HG02884 (cell line): ENCODE results near the gene RAB27B.
A peak's percentile ranks its signal among the peaks of the same experiment; 100 is the strongest.
"Not testable (repeated sequence)": the region's sequence is repeated elsewhere in the genome, so short reads cannot be mapped to it uniquely, and the experiment has no call there.

Source experiments
- ATAC-seq: cut with Tn5 transposase; IDR thresholded peaks from one replicate; pipeline ENCODE4 v1.9.1; 2021; ENCODE audit warnings: mild to moderate bottlenecking, moderate library complexity; ENCODE audit not compliant: unreplicated experiment

The RAB27B gene, protein sequence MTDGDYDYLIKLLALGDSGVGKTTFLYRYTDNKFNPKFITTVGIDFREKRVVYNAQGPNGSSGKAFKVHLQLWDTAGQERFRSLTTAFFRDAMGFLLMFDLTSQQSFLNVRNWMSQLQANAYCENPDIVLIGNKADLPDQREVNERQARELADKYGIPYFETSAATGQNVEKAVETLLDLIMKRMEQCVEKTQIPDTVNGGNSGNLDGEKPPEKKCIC

DNA sequence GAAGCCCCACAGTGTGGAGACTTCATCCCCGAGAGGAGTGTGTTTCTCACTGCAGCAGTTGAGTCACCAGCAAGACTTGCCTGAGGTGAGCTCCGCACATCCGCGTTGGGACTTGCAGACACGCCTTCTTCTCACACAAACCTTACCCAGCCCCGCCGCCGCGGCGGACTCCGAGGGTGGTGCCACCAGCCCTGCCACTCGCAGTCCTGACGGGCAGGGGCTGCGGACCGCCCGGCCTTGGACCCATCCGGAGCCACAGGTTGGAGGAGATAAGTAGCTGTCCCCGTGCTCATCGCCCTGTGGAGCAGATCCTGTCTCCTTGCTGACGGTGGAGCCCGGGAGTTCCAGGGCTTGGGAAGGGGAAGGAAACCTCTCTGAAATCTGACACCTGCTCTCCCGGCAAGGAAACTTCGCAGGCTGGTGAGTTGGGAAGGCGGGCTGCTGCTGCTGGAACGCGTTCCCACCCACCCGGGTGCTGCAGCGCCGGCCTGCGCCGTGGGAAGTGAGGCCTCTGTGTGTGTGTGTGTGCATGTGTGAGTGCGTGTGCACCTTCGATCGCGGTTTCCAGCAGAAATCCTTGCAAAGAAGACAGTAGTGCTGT lies at the start of gene RAB27B:
Gene RAB27B (plus strand): TSS at position 197 of the 601 bp plus-strand sequence. CDS start 49,109 bp downstream, outside the sequence.
- peak; percentile 67 for ATAC-seq

DNA sequence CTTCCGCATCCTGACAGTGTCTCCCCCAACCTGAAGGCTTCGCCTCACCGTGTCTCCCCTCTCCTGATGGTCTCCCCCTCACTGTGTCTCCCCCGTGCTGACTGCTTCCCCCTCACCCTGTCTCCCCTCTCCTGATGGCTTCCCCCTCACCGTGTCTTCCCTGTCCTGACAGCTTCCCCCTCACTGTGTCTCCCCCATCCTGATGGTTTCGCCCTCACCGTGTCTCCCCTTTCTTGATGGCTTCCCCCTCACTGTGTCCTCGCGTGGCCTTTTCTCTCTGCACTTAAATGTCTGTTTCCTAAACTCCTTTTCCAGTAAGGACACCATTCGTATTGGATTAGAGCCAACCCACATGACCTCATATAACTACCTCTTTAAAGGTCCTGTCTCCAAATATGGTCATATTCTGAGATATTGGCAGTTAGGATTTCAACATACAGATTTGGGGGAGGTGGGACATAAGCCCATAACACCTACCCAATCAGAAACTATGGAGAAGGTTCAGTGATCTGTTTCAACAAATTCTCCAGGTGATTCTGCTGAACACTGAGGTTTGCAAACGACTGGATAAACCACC lies 47.9 kb upstream of the RAB27B start:
- no peak for ATAC-seq

DNA sequence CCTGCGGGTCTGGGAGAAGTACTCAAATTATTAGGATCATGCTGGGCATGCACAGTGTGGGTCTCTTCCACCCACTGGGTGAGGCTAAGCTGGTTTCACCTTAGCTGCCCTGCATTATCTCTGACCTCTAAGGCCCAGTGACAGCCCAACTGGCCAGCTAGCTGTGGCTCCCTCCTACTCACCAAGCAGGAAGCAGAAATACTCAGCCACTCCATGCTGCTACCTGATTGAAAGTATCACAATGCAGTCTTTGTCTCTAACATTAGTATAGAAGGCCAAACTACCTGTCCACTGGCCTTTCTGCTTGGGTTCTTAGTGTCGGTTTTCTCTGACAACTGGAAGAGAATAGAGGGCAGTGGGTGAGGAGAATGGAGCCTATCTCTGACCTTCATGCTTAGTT lies 47.3 kb upstream of the RAB27B start:
- ATAC-seq, result no peak

DNA sequence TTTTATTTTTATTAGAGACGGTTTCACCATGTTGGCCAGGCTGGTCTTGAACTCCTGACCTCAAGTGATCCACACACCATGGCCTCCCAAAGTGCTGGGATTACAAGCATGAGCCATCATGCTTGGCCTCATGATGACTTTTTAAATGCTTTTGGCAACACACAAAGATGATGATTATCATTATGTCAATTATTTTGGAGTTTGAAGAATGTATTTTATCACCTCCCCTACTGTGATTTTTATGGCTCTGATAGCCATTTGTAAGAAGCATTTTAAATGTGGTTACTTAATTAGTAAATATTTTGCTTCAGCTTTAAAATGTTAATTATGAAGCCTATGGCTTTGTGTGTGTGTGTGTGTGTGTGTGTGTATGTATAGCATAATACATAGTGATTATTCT lies 45.1 kb upstream of the RAB27B start:
- no peak for ATAC-seq

DNA sequence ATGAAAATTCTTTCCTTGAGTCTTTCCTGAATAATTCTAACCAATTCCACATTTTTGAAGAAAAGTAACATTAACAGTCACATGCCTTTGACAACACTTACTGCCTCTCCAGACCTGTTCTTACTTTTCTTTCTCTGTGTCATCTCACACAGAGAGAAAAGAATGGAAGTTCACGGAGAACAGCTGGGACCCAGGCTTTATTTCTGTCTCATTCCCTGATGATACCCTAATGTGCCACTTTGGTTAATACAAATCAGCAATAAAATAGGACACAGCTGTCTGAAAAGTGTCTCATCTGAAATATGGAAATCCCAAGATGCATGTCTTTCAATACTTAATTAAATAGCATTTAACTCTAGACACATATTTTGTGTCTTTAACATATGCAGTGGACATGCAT lies 42.1 kb upstream of the RAB27B start:
- ATAC-seq, result no peak

DNA sequence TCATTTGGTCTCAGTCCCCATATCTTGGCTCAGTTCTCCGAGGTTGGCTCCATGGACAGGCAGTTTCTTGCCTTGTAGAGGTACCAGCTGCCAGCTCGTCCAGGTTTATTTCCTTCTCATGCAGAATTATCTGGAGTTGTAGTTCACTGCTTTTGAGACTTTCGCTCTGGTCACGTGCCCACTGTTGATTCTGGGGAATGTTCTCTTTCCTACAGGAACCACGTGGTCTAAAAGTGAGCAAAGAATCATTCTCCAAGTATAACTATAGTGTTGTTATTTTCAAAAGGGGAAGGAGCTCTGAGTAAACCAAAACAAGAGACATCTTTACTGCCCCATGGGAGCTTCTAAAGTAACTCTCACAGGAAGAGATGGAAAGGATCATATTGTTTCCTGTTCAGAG lies 41.2 kb upstream of the RAB27B start:
- ATAC-seq, result no peak

DNA sequence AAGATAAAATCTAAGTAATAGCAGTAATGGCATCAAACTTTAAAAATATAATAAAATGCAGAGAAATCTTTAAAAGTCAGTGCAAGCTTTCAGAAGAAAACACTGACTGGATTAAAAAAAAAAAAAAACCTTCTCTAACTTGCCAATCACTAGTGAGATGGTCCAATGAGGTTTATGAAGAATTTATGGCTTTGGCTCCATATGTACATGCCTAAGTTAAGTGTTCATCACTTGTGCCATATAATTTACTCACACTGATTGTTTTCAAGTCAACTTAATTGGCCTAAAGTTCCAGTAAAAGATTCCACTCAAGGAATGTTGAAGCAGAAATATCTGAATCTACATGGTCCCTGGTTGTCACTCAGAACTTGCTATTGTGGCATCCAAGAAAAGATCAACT lies 40.7 kb upstream of the RAB27B start:
- ATAC-seq, result no peak

DNA sequence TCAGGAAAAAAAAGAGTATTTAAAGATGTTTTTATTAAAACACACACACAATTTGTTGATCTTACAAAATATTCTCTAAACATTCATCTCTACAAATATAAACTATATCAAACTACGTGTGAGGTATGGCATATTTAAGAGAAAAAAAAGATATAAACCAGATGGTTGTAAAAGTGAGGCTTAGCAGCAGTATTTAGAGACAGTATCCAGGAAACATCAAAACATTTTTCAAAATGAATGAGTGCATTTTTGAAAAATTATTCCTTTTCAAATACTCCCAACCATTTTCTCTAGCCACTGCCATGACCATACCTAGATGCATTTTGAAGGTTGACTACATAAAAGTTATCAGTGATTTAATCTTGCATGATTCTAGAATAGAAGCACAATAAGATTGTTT lies 38.2 kb upstream of the RAB27B start:
- ATAC-seq, result no peak

DNA sequence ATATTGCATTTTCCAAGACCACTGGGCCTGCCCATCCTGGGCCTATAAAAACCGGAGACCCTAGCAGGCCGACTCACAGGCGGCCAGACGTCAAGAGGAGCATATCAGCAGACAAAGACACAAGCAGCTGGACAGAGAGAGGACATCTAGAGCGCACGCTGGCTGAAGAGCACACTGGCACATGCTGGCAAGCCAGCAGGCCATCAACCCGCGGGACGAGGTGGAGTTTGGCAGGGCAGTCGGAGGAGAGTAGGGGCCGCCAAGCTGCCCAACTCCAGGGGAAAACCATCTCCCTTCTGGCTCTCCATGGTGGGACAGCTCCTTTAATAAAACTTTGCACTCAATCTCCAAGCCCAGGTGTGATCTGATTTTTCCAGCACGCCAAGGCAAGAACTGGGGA lies 36.6 kb upstream of the RAB27B start:
- ATAC-seq, result no peak

DNA sequence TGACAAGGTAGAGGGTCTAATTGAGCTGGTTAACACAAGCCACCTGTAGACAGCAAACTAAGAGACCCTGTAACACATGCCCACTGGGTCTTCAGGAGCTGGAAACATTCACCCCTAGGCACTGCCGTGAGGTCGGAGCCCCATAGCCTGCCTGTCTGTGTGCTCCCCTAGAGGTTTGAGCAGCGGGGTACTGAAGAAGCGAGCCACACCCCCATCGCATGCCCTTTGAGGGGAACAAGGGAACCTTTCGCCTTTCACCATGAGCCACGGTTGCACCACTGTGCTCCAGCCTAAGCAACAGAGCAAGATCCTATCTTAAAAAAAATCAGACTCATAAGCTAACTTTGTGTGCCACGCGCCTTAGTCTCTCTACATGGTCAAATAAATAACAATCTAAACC lies 36.2 kb upstream of the RAB27B start:
- no peak for ATAC-seq

DNA sequence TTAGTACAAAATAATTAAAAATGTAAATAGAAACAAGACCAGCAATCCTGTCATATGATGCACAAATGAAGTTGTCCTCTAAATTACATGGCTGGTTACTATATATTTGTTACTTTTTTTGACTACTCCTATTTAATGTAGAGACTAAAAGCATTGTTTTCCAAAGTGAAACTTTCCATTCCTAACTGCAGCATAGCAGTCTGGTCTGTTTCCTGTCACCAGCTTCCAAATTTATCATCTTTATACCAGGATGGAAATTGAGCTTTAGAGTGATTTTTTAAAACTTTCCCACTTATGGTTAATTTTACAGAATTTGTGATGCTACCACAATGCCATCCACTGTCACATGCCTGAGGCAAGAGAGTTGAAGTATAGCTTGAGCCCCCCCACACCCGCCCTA lies 33.5 kb upstream of the RAB27B start:
- no peak for ATAC-seq

DNA sequence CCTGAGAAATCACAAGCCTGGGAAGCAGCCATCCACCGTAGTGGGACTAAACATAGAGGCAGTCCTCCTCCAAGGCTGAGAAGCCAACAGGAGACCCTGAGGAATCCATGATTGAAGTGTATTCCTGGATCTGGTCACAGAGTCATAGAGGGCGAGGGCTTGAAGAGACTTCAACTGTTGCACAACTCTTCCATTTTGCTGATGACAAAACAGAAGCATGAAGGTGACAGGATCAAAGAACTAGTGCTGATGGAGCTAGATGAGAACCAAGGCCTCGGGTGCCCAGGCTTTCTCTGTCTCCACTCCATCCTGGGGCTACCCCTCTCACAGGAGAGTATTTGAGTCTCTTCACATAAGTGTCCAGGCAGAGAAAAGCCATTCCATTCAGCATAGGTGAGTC lies 30.1 kb upstream of the RAB27B start:
- ATAC-seq, result no peak

DNA sequence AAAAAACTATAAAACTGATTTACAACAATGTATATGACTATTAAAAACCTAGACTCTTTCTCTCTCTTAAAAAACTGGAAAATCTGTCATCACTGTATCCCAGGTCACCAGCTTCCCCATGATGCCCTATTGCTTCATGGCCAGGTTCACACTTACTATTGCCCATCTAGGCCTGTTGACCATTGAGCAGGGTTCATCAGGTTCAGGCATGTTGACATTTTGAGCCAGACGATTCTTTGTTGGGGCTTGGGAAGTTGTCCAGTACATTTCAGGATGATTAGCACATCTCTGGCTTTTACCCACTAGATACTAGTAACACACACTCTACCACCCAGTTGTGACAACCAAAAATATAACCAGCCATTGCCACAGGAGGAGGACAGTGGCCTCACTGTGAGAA lies 26.9 kb upstream of the RAB27B start:
- ATAC-seq, result no peak

DNA sequence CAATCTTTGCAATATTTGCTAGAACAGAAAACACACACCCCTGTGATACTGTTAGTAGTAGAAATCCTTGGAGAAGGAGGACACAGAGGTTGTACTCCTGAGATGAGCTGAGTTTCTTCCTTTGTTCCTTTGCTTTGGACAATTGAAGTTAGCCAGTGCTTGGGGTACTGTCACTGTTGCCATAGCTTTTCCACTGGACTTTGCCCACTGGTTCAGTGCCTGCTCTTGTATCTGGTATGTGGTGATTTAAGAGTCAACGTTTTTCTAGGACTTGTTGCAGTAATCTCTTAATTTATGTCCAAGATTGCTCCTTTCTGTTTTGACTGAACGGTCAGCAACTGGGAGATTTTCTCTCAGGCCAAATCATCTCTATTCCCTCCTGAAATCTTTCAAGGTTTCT lies 26.1 kb upstream of the RAB27B start:
- ATAC-seq, result no peak

DNA sequence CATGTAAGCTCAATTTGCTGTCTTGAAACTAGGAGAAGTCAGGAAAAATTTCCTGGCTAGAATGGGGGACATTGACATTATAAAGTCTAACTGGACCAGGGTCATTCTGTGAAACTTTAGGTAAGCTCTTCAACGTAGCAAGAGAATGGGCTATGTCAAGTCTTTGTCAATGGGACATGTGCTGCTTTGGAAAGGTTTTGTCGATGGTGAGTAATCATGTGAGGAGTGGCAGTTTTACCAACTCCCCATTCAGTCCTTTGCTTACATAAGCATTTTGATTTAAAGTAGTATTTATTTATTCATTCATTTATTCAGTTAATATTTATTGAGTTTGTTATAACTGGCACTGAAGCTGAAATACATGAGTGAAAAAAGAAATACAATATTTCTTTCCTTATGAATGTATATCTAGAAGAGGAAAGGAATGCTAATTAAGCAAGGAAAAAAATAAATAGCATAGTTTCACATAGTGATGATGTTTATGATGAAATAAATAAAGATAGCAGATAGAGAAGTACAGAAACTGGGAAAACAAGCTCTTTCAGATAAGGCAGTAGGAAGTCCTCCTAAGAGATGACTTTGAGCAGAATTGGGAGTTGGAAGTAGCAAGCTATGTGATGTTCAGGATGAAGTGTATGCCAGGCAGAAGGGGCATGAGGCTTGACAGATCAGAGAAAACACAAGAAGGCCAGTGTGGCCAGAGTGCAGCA lies 25.4 kb upstream of the RAB27B start:
- no peak for ATAC-seq

DNA sequence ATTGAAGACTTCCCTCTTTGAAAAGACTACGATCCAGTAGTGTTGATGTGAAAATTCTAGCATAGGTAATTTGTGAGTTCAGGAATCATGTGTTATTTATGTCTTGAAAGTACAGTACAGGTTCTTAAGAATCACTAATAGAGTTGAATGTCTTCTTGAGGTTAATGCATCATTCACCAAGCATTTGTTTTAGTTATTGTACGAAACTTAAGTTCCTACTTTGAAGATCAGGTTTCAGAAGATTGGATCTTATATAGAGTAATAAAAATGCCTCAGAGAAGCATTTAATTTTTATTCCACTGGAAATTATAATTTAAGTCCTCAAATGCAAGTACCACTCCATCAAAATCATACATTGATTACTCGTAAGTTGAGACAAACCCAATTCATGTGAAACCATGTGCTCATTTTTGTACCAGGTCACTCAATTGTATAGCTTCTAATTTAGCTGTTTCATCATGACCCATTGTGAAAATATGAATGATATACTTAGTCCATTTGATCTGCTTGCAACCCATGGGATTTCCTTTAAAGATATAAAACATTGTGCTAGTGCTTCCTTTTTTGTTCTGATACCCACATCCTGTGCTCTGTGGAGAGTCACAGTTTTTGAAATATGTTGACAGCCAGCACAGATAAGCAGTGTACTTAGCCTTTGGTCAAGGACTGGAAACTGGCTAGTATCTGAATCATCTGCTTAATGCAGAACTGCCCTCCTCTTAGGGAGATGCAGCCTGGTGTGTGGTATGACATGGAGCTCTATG lies 22.5 kb upstream of the RAB27B start:
- no peak for ATAC-seq

DNA sequence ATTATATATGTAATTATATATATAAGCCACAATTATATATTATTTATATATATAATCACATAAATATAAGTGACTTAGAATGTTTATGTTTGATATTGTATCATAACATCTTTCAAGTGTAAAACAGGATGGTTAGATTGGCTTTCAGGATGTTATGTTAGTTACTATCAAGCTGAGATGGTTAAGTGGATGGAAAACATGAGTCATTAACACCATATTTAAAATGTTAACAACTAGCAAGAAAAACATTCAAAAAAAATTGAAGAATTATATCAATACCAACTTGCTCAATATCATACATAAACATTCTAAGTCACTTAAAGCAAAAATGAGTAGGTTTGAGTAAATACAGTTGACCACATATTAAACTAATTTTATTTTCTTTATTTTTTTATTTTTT lies 21.8 kb upstream of the RAB27B start:
- ATAC-seq, result no peak

DNA sequence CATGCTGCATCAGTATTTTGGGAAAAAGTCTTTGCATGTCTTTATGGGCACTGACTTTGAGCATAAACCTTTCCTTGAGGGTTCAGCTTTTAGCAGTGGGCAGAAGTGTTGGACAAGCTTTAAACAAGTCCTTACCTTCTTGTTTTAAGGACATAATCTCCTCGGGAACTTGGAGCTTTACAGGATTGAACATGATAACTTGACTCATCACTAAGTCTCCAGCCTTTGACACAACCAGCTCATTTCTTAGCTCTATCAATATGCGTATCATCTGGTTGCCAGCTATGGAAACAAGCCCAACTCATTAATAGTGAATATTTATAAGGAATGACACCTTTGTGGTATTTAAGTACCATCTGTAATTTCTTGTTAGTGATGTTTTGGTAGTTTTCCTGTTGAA lies 21.0 kb upstream of the RAB27B start:
- no peak for ATAC-seq

DNA sequence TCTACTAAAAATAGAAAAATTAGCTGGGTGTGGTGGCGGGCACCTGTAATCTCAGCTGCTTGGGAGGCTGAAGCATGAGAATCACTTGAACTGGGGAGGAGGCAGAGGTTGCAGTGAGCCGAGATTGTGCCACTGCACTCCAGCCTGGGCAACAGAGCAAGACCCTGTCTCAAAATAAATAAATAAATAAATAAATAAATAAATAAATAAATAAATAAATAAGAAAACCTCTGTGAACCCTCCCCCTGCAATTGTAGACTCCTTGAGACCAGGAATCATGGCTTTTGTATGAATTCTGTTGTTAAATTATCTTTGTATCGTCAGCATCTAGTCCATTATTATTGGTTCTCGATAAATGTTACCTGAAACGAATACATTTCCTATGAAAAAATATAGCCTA lies 17.6 kb upstream of the RAB27B start:
- not testable (repeated sequence) for ATAC-seq

DNA sequence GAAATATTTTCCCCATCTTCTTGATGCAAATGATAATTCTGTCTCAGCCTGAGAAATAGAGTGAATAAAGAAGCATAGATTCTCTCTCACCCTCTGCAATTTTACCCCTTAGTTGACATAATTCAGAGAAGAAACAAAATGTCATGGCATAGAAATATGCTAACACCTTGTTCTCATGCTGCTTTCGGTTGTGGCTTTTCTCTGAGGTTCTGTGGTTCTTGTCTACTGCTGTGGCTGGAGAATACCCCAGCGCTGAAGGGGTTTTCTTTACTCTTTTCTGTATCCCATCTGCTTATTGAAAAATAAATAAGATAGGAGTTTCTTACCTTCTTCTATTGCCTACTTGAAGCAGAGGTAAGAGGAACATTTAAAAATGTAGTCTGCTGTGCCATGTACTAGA lies 15.4 kb upstream of the RAB27B start:
- no peak for ATAC-seq

DNA sequence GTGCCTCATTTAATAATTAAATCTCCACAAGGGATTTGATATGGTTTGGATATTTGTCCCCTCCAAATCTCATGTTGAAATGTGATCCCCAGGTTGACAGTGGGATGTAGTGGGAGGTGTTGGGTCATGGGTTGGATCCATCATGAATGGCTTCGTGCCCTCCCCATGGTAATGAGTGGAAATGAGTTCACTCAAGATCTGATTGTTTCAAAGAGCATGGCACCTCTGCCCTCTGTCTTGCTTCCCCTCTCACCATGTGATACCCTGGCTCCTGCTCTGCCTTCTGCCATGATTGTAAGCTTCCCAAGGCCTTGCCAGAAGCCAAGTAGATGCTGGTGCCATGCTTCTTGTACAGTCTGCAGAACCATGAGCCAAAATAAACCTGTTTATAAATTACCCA lies 15.0 kb upstream of the RAB27B start:
- ATAC-seq, result no peak
